Glutamatergic neuron (in vitro differentiated cells): ENCODE measurements around the gene HTR6. TPM values are rescaled to one million over a fixed set of nuclear protein-coding genes. Genes with fewer than 3 reads are reported as not detected.

ENCODE experiments used
- DNase-seq: peaks from one replicate; pipeline ENCODE4 v3.0.0; 2022
- H3K27ac Mint-ChIP-seq: one replicate; pipeline ENCODE4 v1.8.0; 2020; ENCODE audit warnings: mild to moderate bottlenecking, mixed read lengths, inconsistent platforms; ENCODE audit not compliant: unreplicated experiment
- H3K27me3 Mint-ChIP-seq: one replicate; pipeline ENCODE4 v1.8.0; 2020; ENCODE audit warnings: mild to moderate bottlenecking, moderate library complexity, mixed read lengths, inconsistent platforms; ENCODE audit not compliant: unreplicated experiment
- H3K36me3 Mint-ChIP-seq: one replicate; pipeline ENCODE4 v1.8.0; 2020; ENCODE audit warnings: mild to moderate bottlenecking, mixed read lengths, inconsistent platforms; ENCODE audit not compliant: unreplicated experiment
- H3K4me1 Mint-ChIP-seq: one replicate; pipeline ENCODE4 v1.8.0; 2020; ENCODE audit warnings: mild to moderate bottlenecking, low read depth, mixed read lengths, inconsistent platforms; ENCODE audit not compliant: unreplicated experiment
- H3K4me3 Mint-ChIP-seq: one replicate; pipeline ENCODE4 v1.8.0; 2020; ENCODE audit warnings: mild to moderate bottlenecking, mixed read lengths, inconsistent platforms; ENCODE audit not compliant: unreplicated experiment
- H3K9me3 Mint-ChIP-seq: one replicate; pipeline ENCODE4 v1.8.0; 2020; ENCODE audit warnings: mild to moderate bottlenecking, moderate library complexity, mixed read lengths, inconsistent platforms; ENCODE audit not compliant: unreplicated experiment
- CTCF ChIP-seq: fragments of 200-600 bp; sonication (generic); IDR thresholded peaks from one replicate; pipeline ENCODE4 v1.5.0; 2021; ENCODE audit not compliant: partially characterized antibody, unreplicated experiment
- total RNA-seq: library from RNA; stranded (reverse); fragmentation: NEBNext Ultra II Directional; extraction: Animal tissue kit (Norgen Biotek cat#: 25700); gene quantifications from one replicate; pipeline ENCODE4 v1.2.1, GENCODE V29; 2021; ENCODE audit not compliant: unreplicated experiment

HTR6 gene
- total RNA-seq, 1 donor from 2014 or later = not detected

GRCh38 chr1:19646377-19647319 lies 18.0 kb upstream of the HTR6 start:
- Mint-ChIP-seq H3K36me3 (no peaks in the 10 kb centered on the region), H3K4me1 (peaks cover 10% of the 10 kb centered on the region), H3K4me3 (no peak overlapping the region), H3K9me3 (peaks cover 14% of the 10 kb centered on the region), H3K27me3 (peaks cover 21% of the 10 kb centered on the region), H3K27ac (no peak overlapping the region)
- no peak for TF ChIP-seq CTCF
- no peak for DNase-seq

- Mint-ChIP-seq H3K4me1 (peaks cover 10% of the 10 kb centered on the region), H3K4me3 (no peak overlapping the region), H3K27me3 (peaks cover 21% of the 10 kb centered on the region), H3K36me3 (no peaks in the 10 kb centered on the region), H3K9me3 (peaks cover 14% of the 10 kb centered on the region), H3K27ac (no peak overlapping the region)
- DNase-seq = no peak
- no peak for TF ChIP-seq CTCF
Measured at GRCh38 chr1:19647643-19648042, 17.0 kb upstream of the HTR6 start.

- no peak for DNase-seq
- TF ChIP-seq CTCF = no peak
- Mint-ChIP-seq H3K9me3 (peaks cover 11% of the 10 kb centered on the region), H3K4me3 (no peak overlapping the region), H3K27ac (no peak overlapping the region), H3K27me3 (peaks cover 16% of the 10 kb centered on the region), H3K4me1 (peaks cover 10% of the 10 kb centered on the region), H3K36me3 (no peaks in the 10 kb centered on the region)
Measured at GRCh38 chr1:19648239-19648638, 16.4 kb upstream of the HTR6 start.

GRCh38 chr1:19648689-19649088 lies 16.0 kb upstream of the HTR6 start:
- no peak for DNase-seq
- Mint-ChIP-seq H3K9me3 (peaks cover 7% of the 10 kb centered on the region), H3K36me3 (no peaks in the 10 kb centered on the region), H3K27ac (no peak overlapping the region), H3K4me1 (peaks cover 10% of the 10 kb centered on the region), H3K4me3 (no peak overlapping the region), H3K27me3 (peaks cover 14% of the 10 kb centered on the region)
- peak; percentile 27 for TF ChIP-seq CTCF

GRCh38 chr1:19650416-19651140 lies 14.1 kb upstream of the HTR6 start:
- Mint-ChIP-seq H3K27me3 (peaks cover 12% of the 10 kb centered on the region), H3K36me3 (no peaks in the 10 kb centered on the region), H3K4me1 (peaks cover 12% of the 10 kb centered on the region), H3K9me3 (peaks cover 6% of the 10 kb centered on the region), H3K27ac (no peak overlapping the region), H3K4me3 (no peak overlapping the region)
- DNase-seq = no peak
- no peak for TF ChIP-seq CTCF
